Esophagus squamous epithelium (tissue), 5 donors: Measurements from ENCODE around the gene BUD23. TPM values are rescaled to one million over a fixed set of nuclear protein-coding genes. Genes with fewer than 3 reads are reported as not detected.

Source experiments
- DNase-seq: peaks from one replicate; lab custom pipeline; 2025; lab: John Stamatoyannopoulos, UW
- H3K27ac ChIP-seq, 4 donors: fragments of 200-600 bp; sonication (generic); one replicate each; pipeline ENCODE4 v1.5.1; 2016 to 2019; ENCODE audit warnings: mild to moderate bottlenecking in 1 of 4
- H3K27me3 ChIP-seq, 4 donors: fragments of 200-600 bp; sonication (generic); 1 replicate in 3 of 4; 2 replicates in 1 of 4; pipeline versions ENCODE4 v1.5.1 to v1.6.0; 2017 to 2021; ENCODE audit warnings: antibody characterized with exemption in 1 of 4
- H3K36me3 ChIP-seq, 3 donors: fragments of 200-600 bp; sonication (generic); one replicate each; pipeline ENCODE4 v1.5.1; 2016 to 2019
- H3K4me1 ChIP-seq, 3 donors: fragments of 200-600 bp; sonication (generic); one replicate each; pipeline ENCODE4 v1.5.1; 2017 to 2019
- H3K4me3 ChIP-seq, 4 donors: fragments of 200-600 bp; sonication (generic); 1 replicate in 3 of 4; 2 replicates in 1 of 4; pipeline ENCODE4 v1.5.1; 2016 to 2019; ENCODE audit warnings: mild to moderate bottlenecking in 2 of 4, moderate library complexity in 1 of 4
- H3K9me3 ChIP-seq, 3 donors: fragments of 200-600 bp; sonication (generic); one replicate each; pipeline ENCODE4 v1.5.1; 2016 to 2019
- POLR2A ChIP-seq, 4 donors: fragments of 450-650 bp; IDR thresholded peaks; one replicate each; pipeline ENCODE4 v1.6.1; 2017; ENCODE audit warnings: antibody characterized with exemption in 4 of 4, mild to moderate bottlenecking in 4 of 4, moderate library complexity in 3 of 4
- WGBS, 2 donors: methylation state at CpG; one replicate each; pipeline ENCODE4 v1.1.5; 2018; 5-methylcytosine and 5-hydroxymethylcytosine counted together
- intact Hi-C: fragments of 100-400 bp; cut with DNase I; formaldehyde crosslinking; loops from one replicate; pipeline ENCODE4 v1.15.0; 2022
- total RNA-seq, 4 donors: library from RNA; depleted of rRNA; stranded (reverse); fragments of >200 nt; gene quantifications; one replicate each; pipeline ENCODE4 v1.1.0, GENCODE V29; 2016
- TF ChIP-seq, protein P1 (sequence below), 6 experiments: fragments of 450-650 bp in 4 of 6; fragments of 200-600 bp in 2 of 6; sonication (generic) in 2 of 6; IDR thresholded peaks; one replicate each; pipeline ENCODE4 v1.5.1; 2016 to 2019; ENCODE audit warnings: antibody characterized with exemption in 6 of 6, mild to moderate bottlenecking in 4 of 6, moderate library complexity in 4 of 6
- donor health status: DM: yes; HTN: yes; CAD: no.

Gene BUD23
- total RNA-seq, 4 donors from 2014 or later, result 24.9 to 44.7 (median 42.6) TPM

DNA sequence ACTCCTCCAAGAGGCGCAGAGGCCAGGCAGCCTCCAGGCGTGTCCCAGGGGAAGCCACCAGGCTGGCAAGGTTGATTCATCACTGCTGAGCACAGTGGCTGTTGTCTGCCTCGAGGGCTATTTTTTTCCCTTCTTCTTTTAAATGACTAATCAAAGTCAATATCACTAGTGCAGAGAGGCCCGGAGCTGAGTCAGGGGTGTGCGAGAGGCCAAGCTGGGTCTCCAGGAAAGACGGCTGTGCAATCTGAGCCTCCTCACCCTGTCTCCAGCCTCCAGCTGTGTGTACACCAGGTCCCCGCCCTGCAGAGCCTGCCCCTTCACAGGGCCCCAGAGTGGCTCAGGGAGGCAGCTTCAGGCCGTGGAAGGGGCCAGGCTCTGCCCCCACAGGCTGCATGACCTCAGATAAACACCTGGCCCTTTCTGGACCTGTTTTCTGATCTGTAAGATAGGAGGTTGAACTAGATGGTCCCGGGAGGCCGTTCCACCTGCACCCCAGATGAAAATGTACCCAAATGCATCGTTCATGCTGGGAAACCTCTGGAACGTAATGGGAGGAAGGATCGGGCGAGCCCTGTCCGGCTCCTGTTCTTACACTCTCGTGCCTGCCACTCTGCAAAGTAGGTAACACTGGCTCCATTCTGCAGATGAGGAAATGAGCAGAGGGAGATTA is 32.4 kb downstream of the BUD23 start:
- Histone ChIP-seq H3K4me1 (peaks cover 26 to 49% (median 42%) of the 10 kb centered on the region in 3 donors), H3K4me3 (no peak overlapping the region), H3K36me3 (no peaks in the 10 kb centered on the region), H3K27ac (peak overlapping the region in 1 of 4 donors; percentile 39), H3K9me3 (no peaks in the 10 kb centered on the region), H3K27me3 (peaks cover 0 to 17% (median 0%) of the 10 kb centered on the region in 4 donors)
- WGBS, 2 donors, result 37 to 62% methylated on average over 8 to 15 of the region's 16 CpGs
- no peak for TF ChIP-seq POLR2A (IDR thresholded peaks at IDR 0.05)
- TF ChIP-seq, protein P1, sequence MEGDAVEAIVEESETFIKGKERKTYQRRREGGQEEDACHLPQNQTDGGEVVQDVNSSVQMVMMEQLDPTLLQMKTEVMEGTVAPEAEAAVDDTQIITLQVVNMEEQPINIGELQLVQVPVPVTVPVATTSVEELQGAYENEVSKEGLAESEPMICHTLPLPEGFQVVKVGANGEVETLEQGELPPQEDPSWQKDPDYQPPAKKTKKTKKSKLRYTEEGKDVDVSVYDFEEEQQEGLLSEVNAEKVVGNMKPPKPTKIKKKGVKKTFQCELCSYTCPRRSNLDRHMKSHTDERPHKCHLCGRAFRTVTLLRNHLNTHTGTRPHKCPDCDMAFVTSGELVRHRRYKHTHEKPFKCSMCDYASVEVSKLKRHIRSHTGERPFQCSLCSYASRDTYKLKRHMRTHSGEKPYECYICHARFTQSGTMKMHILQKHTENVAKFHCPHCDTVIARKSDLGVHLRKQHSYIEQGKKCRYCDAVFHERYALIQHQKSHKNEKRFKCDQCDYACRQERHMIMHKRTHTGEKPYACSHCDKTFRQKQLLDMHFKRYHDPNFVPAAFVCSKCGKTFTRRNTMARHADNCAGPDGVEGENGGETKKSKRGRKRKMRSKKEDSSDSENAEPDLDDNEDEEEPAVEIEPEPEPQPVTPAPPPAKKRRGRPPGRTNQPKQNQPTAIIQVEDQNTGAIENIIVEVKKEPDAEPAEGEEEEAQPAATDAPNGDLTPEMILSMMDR (IDR thresholded peaks at IDR 0.05), result no peak
- intact Hi-C loops, result no loop called here
- DNase-seq, result no peak

DNA sequence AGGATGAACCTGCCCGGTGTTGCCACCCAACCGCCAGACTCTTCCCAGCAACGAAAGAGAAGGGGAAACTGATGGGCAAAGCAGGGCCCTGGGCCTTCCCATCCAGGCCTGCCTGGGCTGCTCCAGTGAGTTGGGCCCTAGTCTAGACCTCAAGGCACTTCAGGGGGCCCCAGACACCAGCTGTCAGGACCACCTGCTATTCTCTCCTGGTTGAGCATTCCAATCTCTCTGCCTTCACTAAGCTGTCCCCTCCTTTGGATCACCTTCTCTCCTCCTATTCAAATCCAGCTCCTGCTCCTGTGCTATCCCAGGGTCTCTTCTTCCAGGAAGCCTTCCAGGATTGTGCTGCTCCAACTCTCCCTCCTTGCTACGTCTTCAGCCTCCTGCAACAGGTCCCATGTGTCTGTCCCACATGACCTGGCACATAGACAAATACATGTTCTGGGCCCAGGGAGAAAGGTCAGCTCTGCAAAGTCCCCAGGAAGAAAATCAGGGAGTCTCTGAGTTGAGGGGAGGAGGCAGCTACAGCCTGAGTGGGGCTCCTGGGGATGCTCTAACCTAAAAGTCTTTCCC is 33.0 kb downstream of the BUD23 start:
- 39 to 53% methylated on average over 4 of the region's 4 CpGs for WGBS, 2 donors
- H3K27ac ChIP-seq, result peak overlapping the region in 2 of 4 donors; percentile 14 to 39
- no peaks in the 10 kb centered on the region for H3K36me3 ChIP-seq
- no peak overlapping the region for H3K4me3 ChIP-seq
- no peak for DNase-seq
- TF ChIP-seq, protein P1 (IDR thresholded peaks at IDR 0.05), result no peak
- TF ChIP-seq POLR2A (IDR thresholded peaks at IDR 0.05), result no peak
- peaks cover 26 to 52% (median 42%) of the 10 kb centered on the region in 3 donors for H3K4me1 ChIP-seq
- intact Hi-C loops, result no loop called here
- peaks cover 0 to 17% (median 0%) of the 10 kb centered on the region in 4 donors for H3K27me3 ChIP-seq
- no peaks in the 10 kb centered on the region for H3K9me3 ChIP-seq

- WGBS, 2 donors, result 62 to 81% methylated on average over 7 to 9 of the region's 13 CpGs
- Histone ChIP-seq H3K4me1 (peaks cover 26 to 61% (median 45%) of the 10 kb centered on the region in 3 donors), H3K27ac (peak overlapping the region in 2 of 4 donors; percentile 14 to 49), H3K9me3 (no peaks in the 10 kb centered on the region), H3K4me3 (no peak overlapping the region), H3K27me3 (peaks cover 0 to 17% (median 0%) of the 10 kb centered on the region in 4 donors), H3K36me3 (no peaks in the 10 kb centered on the region)
- intact Hi-C loops, result no loop called here
- no peak for DNase-seq
- no peak for TF ChIP-seq POLR2A (IDR thresholded peaks at IDR 0.05)
- TF ChIP-seq, protein P1 (IDR thresholded peaks at IDR 0.05), result no peak
Observed at GRCh38 chr7:73717025-73717807, 33.8 kb downstream of the BUD23 start.

- no peak for DNase-seq
- Histone ChIP-seq H3K27me3 (peaks cover 0 to 17% (median 0%) of the 10 kb centered on the region in 4 donors), H3K4me3 (peak overlapping the region in 2 of 4 donors; percentile 76 to 92), H3K36me3 (no peaks in the 10 kb centered on the region), H3K27ac (peak overlapping the region in 2 of 4 donors; percentile 5 to 49), H3K9me3 (no peaks in the 10 kb centered on the region), H3K4me1 (peaks cover 26 to 62% (median 45%) of the 10 kb centered on the region in 3 donors)
- 26 to 50% methylated on average over 1 to 9 of the region's 10 CpGs for WGBS, 2 donors
- TF ChIP-seq, protein P1 (IDR thresholded peaks at IDR 0.05), result no peak
- TF ChIP-seq POLR2A (IDR thresholded peaks at IDR 0.05), result no peak
- intact Hi-C loops, result no loop called here
Observed at GRCh38 chr7:73717991-73718405, 34.6 kb downstream of the BUD23 start.
